Measurements from ENCODE around the gene SLC25A46.

- no peak for TF ChIP-seq EP300 (IDR thresholded peaks at IDR 0.05)
- TF ChIP-seq, protein P1, sequence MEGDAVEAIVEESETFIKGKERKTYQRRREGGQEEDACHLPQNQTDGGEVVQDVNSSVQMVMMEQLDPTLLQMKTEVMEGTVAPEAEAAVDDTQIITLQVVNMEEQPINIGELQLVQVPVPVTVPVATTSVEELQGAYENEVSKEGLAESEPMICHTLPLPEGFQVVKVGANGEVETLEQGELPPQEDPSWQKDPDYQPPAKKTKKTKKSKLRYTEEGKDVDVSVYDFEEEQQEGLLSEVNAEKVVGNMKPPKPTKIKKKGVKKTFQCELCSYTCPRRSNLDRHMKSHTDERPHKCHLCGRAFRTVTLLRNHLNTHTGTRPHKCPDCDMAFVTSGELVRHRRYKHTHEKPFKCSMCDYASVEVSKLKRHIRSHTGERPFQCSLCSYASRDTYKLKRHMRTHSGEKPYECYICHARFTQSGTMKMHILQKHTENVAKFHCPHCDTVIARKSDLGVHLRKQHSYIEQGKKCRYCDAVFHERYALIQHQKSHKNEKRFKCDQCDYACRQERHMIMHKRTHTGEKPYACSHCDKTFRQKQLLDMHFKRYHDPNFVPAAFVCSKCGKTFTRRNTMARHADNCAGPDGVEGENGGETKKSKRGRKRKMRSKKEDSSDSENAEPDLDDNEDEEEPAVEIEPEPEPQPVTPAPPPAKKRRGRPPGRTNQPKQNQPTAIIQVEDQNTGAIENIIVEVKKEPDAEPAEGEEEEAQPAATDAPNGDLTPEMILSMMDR (IDR thresholded peaks at IDR 0.05), result no peak
Measured at GRCh38 chr5:110753600-110753999, 14.8 kb downstream of the SLC25A46 start.

Data from esophagus muscularis mucosa (tissue), 3 donors.